K562 (cell line): ENCODE data around the gene TOGARAM2. TPM values are rescaled to one million over a fixed set of nuclear protein-coding genes. Genes with fewer than 3 reads are reported as not detected.

Source experiments
- ATAC-seq: fragments of 200-7000 bp; cut with Tn5 transposase; 3 replicates; pipeline ENCODE4 v1.9.1; 2020; ENCODE audit warnings: moderate library complexity
- BruUV-seq: library from RNA; stranded (reverse); fragments of 400-500 nt; replicated peaks from 2 replicates; lab custom pipeline; 2021; lab: Mats Ljungman, UMichigan
- CTCF ChIA-PET: fragments of 300-600 bp; formaldehyde crosslinking; extraction: SDS; loops from one replicate; lab custom pipeline; 2021; ENCODE audit warnings: low intra/inter-chr PET ratio; lab: Yijun Ruan, JAX
- POLR2A ChIA-PET: fragments of 300-600, 350-650 bp; sonication (Branson Sonifier 250); formaldehyde crosslinking; extraction: SDS; loops from one replicate; lab custom pipeline; 2021; ENCODE audit warnings: antibody characterized with exemption, inconsistent platforms; lab: Yijun Ruan, JAX
- DNase-seq, 4 experiments: peaks; one replicate each; pipeline versions ENCODE4 v3.0.0 to v3.0.0-alpha.2; 2011 to 2018; ENCODE audit warnings: low spot score in 3 of 4, mixed read lengths in 3 of 4; ENCODE audit errors: extremely low read depth in 1 of 4
- FAIRE-seq: peaks from 2 replicates; lab custom pipeline; 2011; peaks lifted over from hg19 to GRCh38; lab: Jason Lieb, UNC
- H2AFZ ChIP-seq: 2 replicates; pipeline ENCODE4 v1.6.0; 2011; ENCODE audit warnings: low read depth, low read length, control low read depth, inconsistent platforms
- H3K27ac ChIP-seq: fragments of 200-600 bp; 3 replicates; pipeline ENCODE4 v1.8.0; 2011; ENCODE audit warnings: low read depth, mild to moderate bottlenecking, control low read depth, inconsistent platforms, low read length, moderate library complexity, mixed read lengths; ENCODE audit errors: extremely low read depth
- H3K27me3 ChIP-seq, 2 experiments: fragments of 300-600 bp in 1 of 2; 2 replicates in 1 of 2; 3 replicates in 1 of 2; pipeline versions ENCODE4 v1.6.0 to v1.8.0; 2011; ENCODE audit warnings: inconsistent platforms in 2 of 2, low read length in 2 of 2, mild to moderate bottlenecking in 1 of 2, mixed read lengths in 1 of 2, moderate library complexity in 1 of 2; ENCODE audit not compliant: control insufficient read depth in 2 of 2, insufficient read depth in 2 of 2
- H3K36me3 ChIP-seq: fragments of 300-600 bp; 3 replicates; pipeline ENCODE4 v1.8.0; 2011; ENCODE audit warnings: mild to moderate bottlenecking, low read length, inconsistent platforms; ENCODE audit not compliant: control insufficient read depth, insufficient read depth
- H3K4me1 ChIP-seq, 2 experiments: fragments of 200-600 bp in 1 of 2; replicated peaks in 1 of 2; 2 replicates in 1 of 2; 3 replicates in 1 of 2; pipeline versions ENCODE4 v1.5.1 to v1.8.0; 2011; ENCODE audit warnings: inconsistent platforms in 2 of 2, low read length in 2 of 2, mild to moderate bottlenecking in 1 of 2, mixed read lengths in 1 of 2, moderate library complexity in 1 of 2; ENCODE audit not compliant: control insufficient read depth in 2 of 2, insufficient read depth in 2 of 2
- H3K4me2 ChIP-seq: 2 replicates; pipeline ENCODE4 v1.6.1; 2011; ENCODE audit warnings: low read length, control low read depth, inconsistent platforms, mixed read lengths; ENCODE audit not compliant: insufficient read depth
- H3K4me3 ChIP-seq: fragments of 200-600 bp; sonication (generic), shearing (Covaris generic); 2 replicates; pipeline ENCODE4 v1.5.1; 2016; ENCODE audit warnings: control low read depth, inconsistent platforms
- H3K79me2 ChIP-seq: fragments of 200-600 bp; 3 replicates; pipeline ENCODE4 v1.8.0; 2011; ENCODE audit warnings: low read length, inconsistent platforms; ENCODE audit not compliant: control insufficient read depth, insufficient read depth
- H3K9ac ChIP-seq, 2 experiments: 2 replicates each; pipeline versions ENCODE4 v1.6.0 to v1.6.1; 2011; ENCODE audit warnings: low read depth in 2 of 2, low read length in 2 of 2, control low read depth in 1 of 2, inconsistent platforms in 1 of 2, mild to moderate bottlenecking in 1 of 2, mixed read lengths in 1 of 2; ENCODE audit not compliant: insufficient read depth in 1 of 2
- H3K9me1 ChIP-seq: one replicate; pipeline ENCODE4 v1.6.0; 2011; ENCODE audit warnings: inconsistent platforms, mild to moderate bottlenecking, low read length, moderate library complexity; ENCODE audit not compliant: control insufficient read depth, insufficient read depth
- H3K9me3 ChIP-seq: replicated peaks from 2 replicates; pipeline ENCODE4 v1.5.1; 2011; ENCODE audit warnings: low read depth, low read length, inconsistent platforms; ENCODE audit not compliant: control insufficient read depth, insufficient read depth
- H4K20me1 ChIP-seq: replicated peaks from 2 replicates; pipeline ENCODE4 v1.6.1; 2011; ENCODE audit warnings: low read length, inconsistent platforms, mixed read lengths; ENCODE audit not compliant: control insufficient read depth, insufficient read depth
- BACH1 ChIP-seq: fragments of 200-800 bp; sonication (Bioruptor generic); IDR thresholded peaks from 2 replicates; pipeline ENCODE4 v1.6.1; 2016; ENCODE audit warnings: missing genetic modification characterization, missing compliant biosample characterization
- BRD4 ChIP-seq: fragments of 200-600 bp; sonication (generic); IDR thresholded peaks from 2 replicates; pipeline ENCODE4 v1.6.1; 2017; ENCODE audit warnings: inconsistent platforms
- CBX2 ChIP-seq: fragments of 200-600 bp; sonication (generic); IDR thresholded peaks from one replicate; pipeline ENCODE4 v1.6.1; 2012; ENCODE audit warnings: mild to moderate bottlenecking, low read length, inconsistent platforms; ENCODE audit not compliant: insufficient read depth, poor library complexity, severe bottlenecking
- CBX8 ChIP-seq: fragments of 200-600 bp; sonication (generic); IDR thresholded peaks from 2 replicates; pipeline ENCODE4 v1.6.1; 2012; ENCODE audit warnings: borderline replicate concordance, mixed run types, low read depth, mild to moderate bottlenecking, moderate library complexity, mixed read lengths, low read length, control low read depth, inconsistent platforms; ENCODE audit not compliant: poor library complexity, severe bottlenecking; ENCODE audit errors: extremely low read depth
- FOXA3 ChIP-seq, 2 experiments: fragments of 450-650 bp in 1 of 2; sonication (generic) in 1 of 2; formaldehyde crosslinking; IDR thresholded peaks in 1 of 2; conservative IDR thresholded peaks in 1 of 2; 2 replicates each; pipeline versions ENCODE4 v1.4.0 to v1.8.0; 2020 to 2022; ENCODE audit warnings: mild to moderate bottlenecking in 2 of 2, missing genetic modification reagents in 1 of 2
- HLTF ChIP-seq: fragments of 450-650 bp; IDR thresholded peaks from 2 replicates; pipeline ENCODE4 v1.6.1; 2016
- KAT2B ChIP-seq: IDR thresholded peaks from one replicate; pipeline ENCODE4 v1.6.1; 2012; ENCODE audit warnings: low read depth, mild to moderate bottlenecking, control low read depth, inconsistent platforms, low read length, moderate library complexity
- LARP7 ChIP-seq: fragments of 450-650 bp; IDR thresholded peaks from 2 replicates; pipeline ENCODE4 v1.6.1; 2016
- MAFF ChIP-seq: IDR thresholded peaks from 2 replicates; pipeline ENCODE4 v1.6.1; 2012; ENCODE audit warnings: low read length, improper control_type of control experiment
- MECOM ChIP-seq: fragments of 250-450 bp; sonication (Bioruptor Pico); IDR thresholded peaks from 2 replicates; pipeline ENCODE4 v1.8.0; 2022; ENCODE audit warnings: inconsistent platforms
- NCOR1 ChIP-seq: fragments of 450-650 bp; IDR thresholded peaks from 2 replicates; pipeline ENCODE4 v1.6.1; 2016; ENCODE audit warnings: mild to moderate bottlenecking, moderate library complexity
- PREB ChIP-seq: sonication (generic); formaldehyde crosslinking; IDR thresholded peaks from 2 replicates; pipeline ENCODE4 v1.8.1; 2023; ENCODE audit warnings: mild to moderate bottlenecking, missing genetic modification reagents
- RFX1 ChIP-seq: fragments of 450-650 bp; IDR thresholded peaks from 2 replicates; pipeline ENCODE4 v1.6.1; 2016; ENCODE audit warnings: mild to moderate bottlenecking, moderate library complexity
- TBP ChIP-seq: optimal IDR thresholded peaks from 2 replicates; pipeline ENCODE3; 2011; ENCODE audit warnings: low read depth, low read length, improper control_type of control experiment
- ZBTB8A ChIP-seq: fragments of 450-650 bp; IDR thresholded peaks from 2 replicates; pipeline ENCODE4 v1.6.1; 2018; ENCODE audit warnings: mild to moderate bottlenecking, moderate library complexity; ENCODE audit not compliant: partially characterized antibody
- ZNF140 ChIP-seq: fragments of 250-450 bp; sonication (Bioruptor Pico); IDR thresholded peaks from 2 replicates; pipeline ENCODE4 v1.8.0; 2021; ENCODE audit warnings: moderate library complexity, mild to moderate bottlenecking, inconsistent platforms
- ZNF143 ChIP-seq: sonication (generic); formaldehyde crosslinking; IDR thresholded peaks from 2 replicates; pipeline ENCODE4 v1.9.0; 2022; ENCODE audit warnings: mild to moderate bottlenecking, missing genetic modification reagents
- ZNF175 ChIP-seq: fragments of 200-800 bp; sonication (Bioruptor generic); IDR thresholded peaks from 2 replicates; pipeline ENCODE4 v1.6.1; 2016; ENCODE audit warnings: low read depth, mild to moderate bottlenecking, missing genetic modification characterization, missing compliant biosample characterization
- ZNF695 ChIP-seq: fragments of 450-650 bp; formaldehyde crosslinking; IDR thresholded peaks from 2 replicates; pipeline ENCODE4 v1.4.0; 2020; ENCODE audit warnings: mild to moderate bottlenecking, moderate library complexity
- WGBS: fragments of 100-300 bp; shearing (Covaris generic); methylation state at CpG from one replicate; pipeline ENCODE4 v1.1.6; 2016; ENCODE audit warnings: low coverage, mixed read lengths; ENCODE audit not compliant: insufficient coverage; ENCODE audit errors: missing lambda C conversion rate; 5-methylcytosine and 5-hydroxymethylcytosine counted together
- in situ Hi-C: fragments of 300-500 bp; cut with MboI; formaldehyde crosslinking; loops from 4 replicates; pipeline ENCODE4 v1.15.0; 2018; ENCODE audit warnings: inconsistent platforms, mixed read lengths
- intact Hi-C: fragments of 100-400 bp; cut with micrococcal nuclease; formaldehyde crosslinking; loops from 2 replicates; pipeline ENCODE4 v1.14.2; 2022
- polyA plus RNA-seq, 8 experiments: library from polyadenylated mRNA; depleted of rRNA in 4 of 8; stranded (reverse) in 5 of 8; unstranded in 3 of 8; fragments of >200 nt; fragmentation: Nextera tagmentation in 2 of 8; fragmentation: Illumina TruSeq in 1 of 8; extraction: Ambion mirVana in 2 of 8; extraction: Trizol in 1 of 8; gene quantifications; 2 replicates each; pipeline versions ENCODE4 v1.2.1 to v1.2.3, GENCODE V29; 2011 to 2014; ENCODE audit warnings: inconsistent platforms in 1 of 8, missing spikeins in 1 of 8
- total RNA-seq, 7 experiments: library from RNA; depleted of rRNA in 6 of 7; stranded (reverse); fragments of >200 nt in 6 of 7; fragmentation: Illumina TruSeq in 2 of 7; extraction: Trizol in 2 of 7; gene quantifications; 2 replicates each; pipeline versions ENCODE4 v1.2.1 to v1.2.3, GENCODE V29; 2011 to 2021; ENCODE audit warnings: low replicate concordance in 1 of 7

Gene TOGARAM2
- total and polyA plus RNA-seq, 9 of the 15 experiments (the other 6 are each of a cell fraction or from before 2014, with no cell fraction given): not detected

- TF ChIP-seq ZNF140 (CRISPR knock-in tag) (no peak), KAT2B (no peak), MECOM (CRISPR knock-in tag) (no peak), LARP7 (no peak), BACH1 (no peak), CBX2 (no peak), MAFF (no peak), CBX8 (no peak), ZNF695 (CRISPR knock-in tag) (no peak), ZNF175 (CRISPR knock-in tag) (no peak), TBP (no peak), ZNF143 (CRISPR knock-in tag) (no peak), BRD4 (no peak), HLTF (no peak), FOXA3 (CRISPR knock-in tag; conservative IDR thresholded peaks at IDR 0.05 in 1 of 2, IDR thresholded peaks at IDR 0.05 in 1 of 2) (no peak), NCOR1 (no peak), ZBTB8A (no peak), PREB (CRISPR knock-in tag) (no peak), RFX1 (no peak)
- TF ChIP-seq, all 486 proteins: peak for 0
- ATAC-seq: no peak
- intact Hi-C loops: no loop called here
- no peak for FAIRE-seq
- Histone ChIP-seq H3K9ac (no peak overlapping the region), H3K27ac (no peak overlapping the region), H3K4me3 (no peak overlapping the region), H3K36me3 (no peaks in the 10 kb centered on the region), H3K9me3 (no peaks in the 10 kb centered on the region), H4K20me1 (0 out of 2 replicates have a peak, but pooled peaks cover 8% of the 10 kb centered on the region), H2AFZ (no peak overlapping the region), H3K4me1 (no peaks in the 10 kb centered on the region), H3K4me2 (no peak overlapping the region), H3K9me1 (peaks cover 3% of the 10 kb centered on the region), H3K27me3 (peaks cover 43 to 81% of the 10 kb centered on the region in 2 experiments), H3K79me2 (no peaks in the 10 kb centered on the region)
- DNase-seq: no peak
- POLR2A ChIA-PET: interaction anchor here (0.8 kb wide), 1 partner anchor 10 kb away, joined by 3 read pairs; the partner anchor contains the start of gene TOGARAM2
- 1% methylated on average over 9 of the region's 9 CpGs for WGBS
- in situ Hi-C loops: no loop called here
- BruUV-seq: no TSS peak
- CTCF ChIA-PET: no interaction called here
Measured at GRCh38 chr2:28991460-28991859, 10.4 kb downstream of the TOGARAM2 start.
